GM12878 (cell line): Measurements from ENCODE around the gene SDHAF2. TPM values are rescaled to one million over a fixed set of nuclear protein-coding genes. Genes with fewer than 3 reads are reported as not detected.

Source experiments
- ATAC-seq: fragments of 200-7000 bp; cut with Tn5 transposase; 3 replicates; pipeline ENCODE4 v1.9.1; 2020; ENCODE audit warnings: mild to moderate bottlenecking, moderate library complexity
- BruUV-seq: library from RNA; stranded (reverse); fragments of 400-500 nt; replicated peaks from 2 replicates; lab custom pipeline; 2021; lab: Mats Ljungman, UMichigan
- CTCF ChIA-PET: fragments of 300-600 bp; sonication (Branson Sonifier 250); formaldehyde crosslinking; extraction: SDS; loops from one replicate; lab custom pipeline; 2021; ENCODE audit warnings: inconsistent platforms; lab: Yijun Ruan, JAX
- POLR2A ChIA-PET: fragments of 350-600 bp; formaldehyde crosslinking; extraction: SDS; loops from one replicate; lab custom pipeline; 2021; ENCODE audit warnings: inconsistent platforms; lab: Charles Lee
- RAD21 ChIA-PET: fragments of 300-600 bp; sonication (Branson Sonifier 250); formaldehyde crosslinking; loops from one replicate; lab custom pipeline; 2023; ENCODE audit warnings: antibody characterized with exemption; ENCODE audit not compliant: unreplicated experiment; lab: Charles Lee
- SMC1A ChIA-PET: fragments of 300-600 bp; sonication (Branson Sonifier 250); formaldehyde crosslinking; loops from one replicate; lab custom pipeline; 2023; ENCODE audit not compliant: unreplicated experiment, uncharacterized antibody; lab: Charles Lee
- DNase-seq: peaks from one replicate; pipeline ENCODE4 v3.0.0-alpha.2; 2011; ENCODE audit warnings: low read depth, low spot score
- FAIRE-seq: peaks from 3 replicates; lab custom pipeline; 2011; peaks lifted over from hg19 to GRCh38; lab: Jason Lieb, UNC
- H2AFZ ChIP-seq: 2 replicates; pipeline ENCODE4 v1.6.0; 2011; ENCODE audit warnings: low read depth, low read length, control low read depth; ENCODE audit not compliant: control insufficient read depth
- H3K27ac ChIP-seq: 2 replicates; pipeline ENCODE4 v1.5.1; 2011; ENCODE audit warnings: control low read depth; ENCODE audit not compliant: control insufficient read depth, insufficient read depth
- H3K27me3 ChIP-seq, 2 experiments: replicated peaks in 1 of 2; 2 replicates each; pipeline versions ENCODE4 v1.6.0 to v1.6.1; 2011; ENCODE audit warnings: low read length in 1 of 2; ENCODE audit not compliant: control insufficient read depth in 2 of 2, insufficient read depth in 2 of 2
- H3K36me3 ChIP-seq, 2 experiments: 2 replicates each; pipeline ENCODE4 v1.5.1; 2011; ENCODE audit warnings: low read length in 1 of 2; ENCODE audit not compliant: control insufficient read depth in 2 of 2, insufficient read depth in 2 of 2
- H3K4me1 ChIP-seq: 2 replicates; pipeline ENCODE4 v1.6.1; 2011; ENCODE audit warnings: mild to moderate bottlenecking, low read length, moderate library complexity, mixed read lengths; ENCODE audit not compliant: control insufficient read depth, insufficient read depth
- H3K4me2 ChIP-seq: 2 replicates; pipeline ENCODE4 v1.6.0; 2011; ENCODE audit warnings: control low read depth; ENCODE audit not compliant: control insufficient read depth, insufficient read depth
- H3K4me3 ChIP-seq: fragments of 200-600 bp; sonication (generic); 2 replicates; pipeline ENCODE4 v1.5.1; 2016
- H3K79me2 ChIP-seq: 2 replicates; pipeline ENCODE4 v1.6.0; 2011; ENCODE audit warnings: low read length; ENCODE audit not compliant: control insufficient read depth, insufficient read depth
- H3K9ac ChIP-seq: 2 replicates; pipeline ENCODE4 v1.8.0; 2011; ENCODE audit warnings: low read length, control low read depth, mixed read lengths; ENCODE audit not compliant: control insufficient read depth, insufficient read depth
- H3K9me3 ChIP-seq: replicated peaks from 3 replicates; pipeline ENCODE4 v1.5.1; 2011; ENCODE audit warnings: mild to moderate bottlenecking, low read length; ENCODE audit not compliant: control insufficient read depth, insufficient read depth
- H4K20me1 ChIP-seq: 2 replicates; pipeline ENCODE4 v1.6.0; 2011; ENCODE audit not compliant: control insufficient read depth, insufficient read depth
- BHLHE40 ChIP-seq, 2 experiments: fragments of 450-650 bp in 1 of 2; IDR thresholded peaks; 2 replicates each; pipeline ENCODE4 v1.6.1; 2011 to 2017; ENCODE audit warnings: low read depth in 2 of 2, borderline replicate concordance in 1 of 2, improper control_type of control experiment in 1 of 2, low read length in 1 of 2, mild to moderate bottlenecking in 1 of 2
- CHD2 ChIP-seq: IDR thresholded peaks from 2 replicates; pipeline ENCODE4 v1.6.1; 2011; ENCODE audit warnings: low read depth, low read length, improper control_type of control experiment, borderline replicate concordance
- NFYA ChIP-seq: IDR thresholded peaks from 2 replicates; pipeline ENCODE4 v1.6.1; 2011; ENCODE audit warnings: low read depth, mild to moderate bottlenecking, low read length, improper control_type of control experiment, borderline replicate concordance
- SUPT20H ChIP-seq: IDR thresholded peaks from 2 replicates; pipeline ENCODE4 v1.6.1; 2011; ENCODE audit warnings: low read depth, mild to moderate bottlenecking, low read length, moderate library complexity, borderline replicate concordance; ENCODE audit not compliant: control insufficient read depth
- TBL1XR1 ChIP-seq: IDR thresholded peaks from 2 replicates; pipeline ENCODE4 v1.6.1; 2012; ENCODE audit warnings: low read depth, low read length, improper control_type of control experiment
- ZNF207 ChIP-seq: fragments of 450-650 bp; IDR thresholded peaks from 2 replicates; pipeline ENCODE4 v1.6.1; 2014; ENCODE audit warnings: antibody characterized with exemption, mild to moderate bottlenecking, borderline replicate concordance
- ZNF384 ChIP-seq: IDR thresholded peaks from 2 replicates; pipeline ENCODE4 v1.6.1; 2012; ENCODE audit warnings: low read depth, mild to moderate bottlenecking, low read length, improper control_type of control experiment, borderline replicate concordance
- ZNF687 ChIP-seq: fragments of 450-650 bp; IDR thresholded peaks from 2 replicates; pipeline ENCODE4 v1.6.1; 2017; ENCODE audit warnings: mild to moderate bottlenecking, moderate library complexity
- WGBS: methylation state at CpG from one replicate; pipeline ENCODE4 v1.1.6; 2016; ENCODE audit warnings: low lambda C conversion rate; ENCODE audit not compliant: insufficient replicate concordance, insufficient coverage; ENCODE audit errors: missing lambda C conversion rate; 5-methylcytosine and 5-hydroxymethylcytosine counted together
- in situ Hi-C: fragments of 300-500 bp; cut with MboI; formaldehyde crosslinking; loops from 9 replicates; pipeline ENCODE4 v1.14.3; 2018; ENCODE audit warnings: mixed read lengths
- intact Hi-C: fragments of 100-400 bp; cut with micrococcal nuclease; formaldehyde crosslinking; loops from one replicate; pipeline ENCODE4 v1.14.2; 2022; ENCODE audit not compliant: unreplicated experiment
- polyA plus RNA-seq, 11 experiments: library from polyadenylated mRNA; depleted of rRNA in 4 of 11; unstranded in 6 of 11; stranded (reverse) in 5 of 11; fragments of >200 nt; fragmentation: Nextera tagmentation in 4 of 11; fragmentation: Illumina TruSeq in 1 of 11; extraction: Ambion mirVana in 4 of 11; extraction: Trizol in 1 of 11; gene quantifications; 1 replicate in 1 of 11; 2 replicates in 10 of 11; pipeline versions ENCODE4 v1.2.1 to v1.2.3, GENCODE V29; 2011 to 2016; ENCODE audit warnings: inconsistent platforms in 2 of 11, missing spikeins in 2 of 11, low read depth in 1 of 11
- total RNA-seq, 4 experiments: library from RNA; depleted of rRNA in 3 of 4; stranded (reverse); fragments of >200 nt in 3 of 4; fragmentation: Illumina TruSeq in 1 of 4; extraction: Trizol in 1 of 4; gene quantifications; 2 replicates each; pipeline versions ENCODE4 v1.2.1 to v1.2.3, GENCODE V29; 2013 to 2021

The SDHAF2 gene
- total and polyA plus RNA-seq, 10 of the 15 experiments (the other 5 are each of a cell fraction or from before 2014, with no cell fraction given) = 30.6 to 160 (median 78.3) TPM

- no peak for TF ChIP-seq ZNF687
- no peak for TF ChIP-seq ZNF384
- no peak for TF ChIP-seq BHLHE40 (IDR thresholded peaks at IDR 0.05; ENCODE audit: borderline replicate concordance in 1 of 2, low read depth in 2 of 2, low read length in 1 of 2)
- TF ChIP-seq ZNF207 = no peak
- TF ChIP-seq SUPT20H = no peak
Measured at GRCh38 chr11:61403658-61404057, 26.3 kb upstream of the SDHAF2 start (continued).

GRCh38 chr11:61404103-61404502, 25.8 kb upstream of the SDHAF2 start:
- Histone ChIP-seq H3K9ac (no peak overlapping the region), H3K27ac (no peak overlapping the region), H3K4me1 (no peaks in the 10 kb centered on the region), H3K36me3 (peaks cover 19 to 43% of the 10 kb centered on the region in 2 experiments), H3K4me2 (no peak overlapping the region), H3K9me3 (no peaks in the 10 kb centered on the region), H3K27me3 (no peaks in the 10 kb centered on the region), H3K4me3 (no peak overlapping the region), H4K20me1 (no peaks in the 10 kb centered on the region; the same call in 1 of the 2 replicates), H3K79me2 (no peaks in the 10 kb centered on the region), H2AFZ (no peak overlapping the region)
- ChIA-PET RAD21 (no interaction called here), POLR2A (no interaction called here), SMC1A (no interaction called here), CTCF (interaction anchor here (2.1 kb wide), 1 partner anchor 32 kb away, joined by 5 read pairs; no protein-coding TSS in a partner anchor)
- DNase-seq = no peak
- BruUV-seq = TSS peak; percentile 50
- TF ChIP-seq CHD2 (no peak), TBL1XR1 (no peak), NFYA (no peak)
- WGBS = 80% methylated on average over 5 of the region's 5 CpGs
- no peak for FAIRE-seq
- in situ Hi-C loops = no loop called here
- intact Hi-C loops = no loop called here
- no peak for ATAC-seq
